Activated T-helper 2 cell treated with anti-CD3 and anti-CD28 coated beads, Interferon-gamma antibody, Interleukin-2, Interleukin-4, amounts not matched to agents 10 μg/mL and 5 μg/mL and 100 μg/mL, durations not matched to agents 14 hours and 24 hours and 36 hours (primary cell): ENCODE measurements around the gene ASB12. TPM values are rescaled to one million over a fixed set of nuclear protein-coding genes. Genes with fewer than 3 reads are reported as not detected.
"Not testable (repeated sequence)": the region's sequence is repeated elsewhere in the genome, so short reads cannot be mapped to it uniquely, and the experiment has no call there.

ENCODE experiments used
- DNase-seq: peaks from one replicate; pipeline ENCODE4 v3.0.0; 2021; ENCODE audit warnings: low spot score
- H3K27ac Mint-ChIP-seq: one replicate; pipeline ENCODE4 v1.8.0; 2021; ENCODE audit warnings: mixed read lengths
- H3K27me3 Mint-ChIP-seq: one replicate; pipeline ENCODE4 v1.8.0; 2021; ENCODE audit warnings: low read depth, mixed read lengths
- H3K36me3 Mint-ChIP-seq: one replicate; pipeline ENCODE4 v1.8.0; 2021; ENCODE audit warnings: low read depth, mixed read lengths
- H3K4me1 Mint-ChIP-seq: one replicate; pipeline ENCODE4 v1.8.0; 2021; ENCODE audit warnings: low read depth, mixed read lengths
- H3K4me3 Mint-ChIP-seq: one replicate; pipeline ENCODE4 v1.8.0; 2021; ENCODE audit warnings: low read depth, mild to moderate bottlenecking, moderate library complexity, mixed read lengths
- H3K9me3 Mint-ChIP-seq: one replicate; pipeline ENCODE4 v1.8.0; 2021; ENCODE audit warnings: mixed read lengths
- intact Hi-C: fragments of 100-400 bp; cut with micrococcal nuclease; formaldehyde crosslinking; loops from one replicate; pipeline ENCODE4 v1.15.1; 2023
- total RNA-seq: library from RNA; stranded (reverse); gene quantifications from 2 replicates; pipeline ENCODE4 v1.2.3, GENCODE V29; 2022

The ASB12 gene, protein sequence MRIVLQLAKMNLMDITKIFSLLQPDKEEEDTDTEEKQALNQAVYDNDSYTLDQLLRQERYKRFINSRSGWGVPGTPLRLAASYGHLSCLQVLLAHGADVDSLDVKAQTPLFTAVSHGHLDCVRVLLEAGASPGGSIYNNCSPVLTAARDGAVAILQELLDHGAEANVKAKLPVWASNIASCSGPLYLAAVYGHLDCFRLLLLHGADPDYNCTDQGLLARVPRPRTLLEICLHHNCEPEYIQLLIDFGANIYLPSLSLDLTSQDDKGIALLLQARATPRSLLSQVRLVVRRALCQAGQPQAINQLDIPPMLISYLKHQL
- not detected in 2 replicates for total RNA-seq

DNA sequence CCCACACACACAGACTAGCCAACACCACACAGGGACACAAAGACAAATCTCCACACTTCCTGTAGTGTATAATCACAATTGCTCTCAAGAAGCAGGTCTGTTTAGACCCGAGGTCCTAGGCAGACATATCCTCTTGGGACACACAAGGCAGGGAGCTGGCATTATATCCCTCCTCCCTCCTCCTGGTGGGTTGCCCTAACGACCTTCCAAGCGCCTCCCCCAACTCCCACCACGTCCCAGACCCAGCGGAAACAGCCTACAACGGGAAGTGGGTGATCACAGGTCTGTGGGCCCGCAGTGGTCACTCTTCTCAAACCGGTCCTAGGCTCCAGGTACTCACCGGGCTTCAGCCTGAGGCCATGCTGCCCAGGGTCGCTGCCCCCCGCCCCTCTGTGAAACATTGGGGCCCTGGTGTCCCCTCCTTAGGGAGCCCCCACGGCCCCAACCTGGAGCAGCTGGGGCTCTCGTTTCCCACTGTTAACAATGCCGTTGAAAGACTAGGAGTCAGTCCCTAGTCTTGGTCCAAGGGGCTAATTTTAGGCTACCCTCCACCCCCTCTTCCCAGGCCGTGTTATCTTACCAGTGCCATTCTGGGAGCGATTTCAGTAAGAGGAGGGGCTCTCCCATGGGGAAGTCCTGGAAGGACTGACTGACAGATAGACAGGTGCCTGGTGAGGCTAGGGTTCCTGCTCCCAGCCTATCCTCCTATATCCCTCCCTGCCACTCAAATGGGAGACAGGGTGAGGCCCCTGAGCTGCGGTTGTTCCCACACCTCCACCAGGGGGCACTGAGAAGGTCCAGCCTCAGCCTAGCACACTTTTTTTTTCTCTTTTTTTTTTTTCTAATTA is at the start of gene ASB12:
ASB12 (minus strand) TSS at position 485 of the 848 bp plus-strand sequence. CDS start 4,957 bp downstream, outside the sequence.
- Mint-ChIP-seq H3K4me1 (no peaks in the 10 kb centered on the region), H3K9me3 (no peaks in the 10 kb centered on the region), H3K27me3 (no peaks in the 10 kb centered on the region), H3K36me3 (no peaks in the 10 kb centered on the region), H3K4me3 (no peak within 1 kb of the TSS), H3K27ac (no peak within 1 kb of the TSS)
- DNase-seq: no peak
- intact Hi-C loops: no loop called here

DNA sequence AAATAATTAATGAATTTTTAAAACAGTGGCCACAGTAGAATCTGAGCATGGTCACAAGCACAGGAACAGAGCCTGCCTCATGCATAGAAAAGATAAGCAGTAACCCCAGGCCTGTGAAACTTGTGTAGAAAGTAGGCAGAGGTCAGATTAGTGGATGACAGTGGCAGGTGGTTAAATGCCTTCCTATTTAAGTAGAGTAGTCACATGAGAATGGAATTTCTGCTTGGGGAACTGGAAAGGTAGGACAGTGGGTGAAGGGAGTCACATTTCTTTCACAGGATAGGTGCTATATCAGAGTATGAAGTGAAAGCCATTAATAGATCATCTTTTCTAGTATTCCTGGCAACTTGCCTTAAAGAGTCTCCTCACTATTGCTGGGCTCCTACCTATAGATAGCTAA is 34.9 kb upstream of the ASB12 start:
- Mint-ChIP-seq H3K4me3 (no peak overlapping the region), H3K27me3 (no peaks in the 10 kb centered on the region), H3K4me1 (no peaks in the 10 kb centered on the region), H3K9me3 (no peaks in the 10 kb centered on the region), H3K27ac (no peak overlapping the region), H3K36me3 (peaks cover 5% of the 10 kb centered on the region)
- no peak for DNase-seq
- intact Hi-C loops: no loop called here

DNA sequence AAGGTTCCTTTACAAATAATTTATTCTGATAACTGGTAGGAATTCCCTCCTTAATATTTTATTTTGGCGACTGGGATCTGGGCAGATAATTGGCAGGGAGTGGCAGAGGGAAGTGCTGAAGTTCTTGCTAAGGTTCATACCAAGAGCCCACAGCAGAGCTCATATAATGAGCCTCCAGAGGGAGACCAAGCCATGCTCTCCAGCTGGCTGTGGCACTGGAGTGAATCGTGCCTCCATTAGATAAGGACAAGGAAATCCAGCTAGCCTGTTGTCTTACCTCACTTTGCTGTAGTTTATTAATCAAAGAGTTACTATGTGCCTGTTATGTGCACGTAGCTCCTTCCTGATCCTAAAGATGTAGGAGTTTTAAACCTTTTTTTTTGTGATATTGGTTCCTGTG is 1.3 kb downstream of the ASB12 start:
- intact Hi-C loops: no loop called here
- Mint-ChIP-seq H3K4me1 (no peaks in the 10 kb centered on the region), H3K9me3 (no peaks in the 10 kb centered on the region), H3K4me3 (no peak overlapping the region), H3K36me3 (no peaks in the 10 kb centered on the region), H3K27me3 (no peaks in the 10 kb centered on the region), H3K27ac (no peak overlapping the region)
- DNase-seq: no peak

DNA sequence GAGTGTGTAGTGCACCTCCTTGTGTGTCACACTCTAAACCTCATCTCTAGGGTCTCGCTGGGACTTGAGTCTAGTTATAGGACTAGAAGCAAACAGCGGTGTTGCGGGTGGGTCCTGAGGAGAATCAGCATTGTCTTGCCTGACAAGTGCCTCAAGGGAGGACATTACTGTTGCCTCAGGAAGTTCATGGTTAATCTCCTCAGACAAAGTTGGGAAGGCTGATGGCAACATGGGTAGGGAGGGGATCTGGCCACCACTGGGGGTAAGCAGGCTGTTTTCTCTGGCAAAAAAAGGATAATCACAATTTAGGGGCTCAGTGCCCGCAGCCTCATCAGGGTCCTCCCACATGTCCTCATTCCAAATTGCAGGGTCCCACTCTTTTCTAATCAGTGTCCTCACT is 12.4 kb downstream of the ASB12 start:
- Mint-ChIP-seq H3K9me3 (no peaks in the 10 kb centered on the region), H3K4me1 (no peaks in the 10 kb centered on the region), H3K4me3 (no peak overlapping the region), H3K27ac (no peak overlapping the region), H3K27me3 (no peaks in the 10 kb centered on the region), H3K36me3 (no peaks in the 10 kb centered on the region)
- intact Hi-C loops: no loop called here
- no peak for DNase-seq

DNA sequence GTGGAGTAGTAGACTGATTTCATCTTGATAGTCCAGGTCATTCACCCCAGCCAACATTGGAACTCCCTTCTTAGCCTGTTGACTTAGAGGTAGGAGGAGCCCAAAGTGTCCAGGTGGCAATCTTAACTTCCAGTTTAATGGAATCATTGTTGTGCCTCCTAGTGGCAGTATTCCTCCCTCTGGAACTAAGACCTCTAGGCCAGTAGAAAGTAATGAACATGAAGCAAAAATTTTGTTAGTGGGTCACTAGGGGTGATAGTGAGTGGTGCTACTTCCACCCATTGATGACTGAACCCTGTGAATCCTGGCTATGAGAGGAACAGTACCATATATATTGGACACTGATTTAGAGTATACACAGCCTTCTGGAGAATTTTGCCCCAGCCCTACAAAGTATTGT is 16.4 kb downstream of the ASB12 start:
- DNase-seq, H3K27ac Mint-ChIP-seq, H3K4me3 Mint-ChIP-seq, H3K27me3 Mint-ChIP-seq, H3K36me3 Mint-ChIP-seq, H3K9me3 Mint-ChIP-seq, H3K4me1 Mint-ChIP-seq, intact Hi-C loops: not testable (repeated sequence)

DNA sequence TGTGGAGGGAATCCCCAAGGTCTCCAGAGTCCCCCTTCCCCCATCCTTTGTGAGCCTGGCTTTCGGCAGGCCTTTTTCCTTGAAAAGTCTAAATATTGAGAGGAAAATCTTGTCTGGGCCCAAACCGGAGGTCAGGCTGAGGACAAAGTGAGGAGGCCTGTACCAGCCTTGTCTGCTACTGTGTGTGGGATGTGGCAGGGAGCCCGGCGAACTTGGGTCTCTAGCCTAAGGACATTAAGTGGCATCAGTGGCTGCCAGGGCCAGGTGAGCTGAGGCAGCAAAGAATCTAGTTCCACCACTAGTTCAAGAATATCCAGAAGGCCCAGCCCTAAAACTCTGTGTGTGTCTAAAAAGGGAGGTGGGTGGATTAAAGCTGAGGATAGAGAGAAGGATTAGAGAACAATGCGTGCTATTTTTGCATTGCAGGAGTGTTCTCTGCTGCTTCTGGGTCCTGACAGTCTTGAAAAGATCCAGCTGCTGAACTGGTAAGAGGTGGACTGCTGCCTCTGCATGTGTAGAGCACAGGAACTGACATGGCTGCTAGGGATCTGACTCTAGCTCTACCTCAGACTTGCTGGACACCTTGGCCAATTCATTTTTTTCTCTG is 23.7 kb downstream of the ASB12 start:
- Mint-ChIP-seq H3K27ac (peak overlapping the region; percentile 91), H3K4me1 (peaks cover 7% of the 10 kb centered on the region), H3K4me3 (peak overlapping the region; percentile 87), H3K27me3 (no peaks in the 10 kb centered on the region), H3K36me3 (no peaks in the 10 kb centered on the region), H3K9me3 (no peaks in the 10 kb centered on the region)
- intact Hi-C loops: loop anchor here (5.0 to 10.0 kb wide), 3 partner anchors 191 to 1328 kb away; partner anchors contain the start of genes LAS1L, MTMR8 and ZC4H2
- DNase-seq: no peak

DNA sequence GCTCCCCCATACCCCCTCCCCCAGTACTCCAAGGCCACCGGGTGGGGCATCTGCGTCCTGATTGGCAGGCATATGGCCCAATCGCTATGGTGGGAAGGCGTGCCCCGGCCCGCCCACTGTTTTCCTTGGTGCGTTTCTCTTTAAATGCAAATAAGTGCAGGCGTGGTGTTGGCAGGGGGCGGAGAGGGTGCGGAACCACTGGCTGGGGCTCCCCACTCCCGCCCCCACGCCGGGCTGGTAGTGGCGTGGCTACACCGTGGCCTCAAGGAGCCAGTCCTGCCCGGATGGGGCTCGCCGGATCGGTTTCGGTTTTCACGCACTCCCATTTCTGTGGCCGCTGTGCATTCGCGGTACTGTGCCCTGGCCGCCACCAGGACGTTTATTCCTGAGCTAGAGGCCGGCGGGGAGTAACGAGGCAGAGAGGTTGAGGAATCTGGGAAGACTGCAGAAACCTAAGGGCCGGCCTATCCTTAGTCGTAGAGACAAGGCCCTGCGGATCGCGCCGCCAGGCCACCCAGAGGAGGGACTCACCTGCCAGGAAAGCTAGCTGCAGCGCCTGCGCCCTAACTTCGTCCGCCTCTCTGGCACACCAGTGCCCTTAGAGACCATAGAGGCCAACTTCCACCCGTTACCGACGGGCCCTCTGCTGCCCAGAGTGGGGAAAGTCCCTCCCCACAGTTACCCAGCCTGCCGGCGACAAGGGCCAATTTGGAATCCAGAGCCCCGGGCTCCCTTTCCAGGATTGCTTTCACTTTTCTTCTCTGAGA is 24.5 kb downstream of the ASB12 start:
- Mint-ChIP-seq H3K27ac (peak overlapping the region; percentile 91), H3K27me3 (no peaks in the 10 kb centered on the region), H3K36me3 (no peaks in the 10 kb centered on the region), H3K4me1 (peaks cover 8% of the 10 kb centered on the region), H3K9me3 (no peaks in the 10 kb centered on the region), H3K4me3 (peak overlapping the region; percentile 87)
- peak; percentile 84 for DNase-seq
- intact Hi-C loops: loop anchor here (1.0 to 10.0 kb wide), 4 partner anchors 191 to 1329 kb away; partner anchors contain the start of genes LAS1L, MTMR8 and ZC4H2

DNA sequence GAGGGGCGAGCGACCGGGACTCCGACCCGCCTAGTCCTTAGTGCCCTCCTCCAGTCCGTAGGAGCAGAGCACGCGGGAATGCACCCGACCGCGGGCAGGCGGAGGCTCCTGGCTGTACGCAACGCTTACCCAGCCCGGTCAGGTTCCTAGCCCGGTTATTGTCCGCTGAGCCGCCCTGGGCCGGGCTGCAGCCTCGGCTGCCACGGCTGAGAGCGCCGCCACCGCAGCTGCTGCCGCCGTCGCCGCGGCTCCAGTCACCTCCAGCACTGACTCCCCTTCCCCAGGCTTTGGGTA is 25.0 kb downstream of the ASB12 start, which contains the start of gene AMER1:
AMER1 (minus strand) TSS at position 268 of the 294 bp plus-strand sequence. CDS start 12,422 bp downstream, outside the sequence.
- intact Hi-C loops: loop anchor here (1.0 to 10.0 kb wide), 4 partner anchors 192 to 1329 kb away; partner anchors contain the start of genes LAS1L, MTMR8 and ZC4H2
- peak within 1 kb of the TSS; percentile 87 for H3K4me3 Mint-ChIP-seq
- H3K36me3 Mint-ChIP-seq: no peaks in the 10 kb centered on the region
- no peak for DNase-seq
- peak within 1 kb of the TSS; percentile 91 for H3K27ac Mint-ChIP-seq
- no peaks in the 10 kb centered on the region for H3K27me3 Mint-ChIP-seq
- no peaks in the 10 kb centered on the region for H3K9me3 Mint-ChIP-seq
- peaks cover 8% of the 10 kb centered on the region for H3K4me1 Mint-ChIP-seq

DNA sequence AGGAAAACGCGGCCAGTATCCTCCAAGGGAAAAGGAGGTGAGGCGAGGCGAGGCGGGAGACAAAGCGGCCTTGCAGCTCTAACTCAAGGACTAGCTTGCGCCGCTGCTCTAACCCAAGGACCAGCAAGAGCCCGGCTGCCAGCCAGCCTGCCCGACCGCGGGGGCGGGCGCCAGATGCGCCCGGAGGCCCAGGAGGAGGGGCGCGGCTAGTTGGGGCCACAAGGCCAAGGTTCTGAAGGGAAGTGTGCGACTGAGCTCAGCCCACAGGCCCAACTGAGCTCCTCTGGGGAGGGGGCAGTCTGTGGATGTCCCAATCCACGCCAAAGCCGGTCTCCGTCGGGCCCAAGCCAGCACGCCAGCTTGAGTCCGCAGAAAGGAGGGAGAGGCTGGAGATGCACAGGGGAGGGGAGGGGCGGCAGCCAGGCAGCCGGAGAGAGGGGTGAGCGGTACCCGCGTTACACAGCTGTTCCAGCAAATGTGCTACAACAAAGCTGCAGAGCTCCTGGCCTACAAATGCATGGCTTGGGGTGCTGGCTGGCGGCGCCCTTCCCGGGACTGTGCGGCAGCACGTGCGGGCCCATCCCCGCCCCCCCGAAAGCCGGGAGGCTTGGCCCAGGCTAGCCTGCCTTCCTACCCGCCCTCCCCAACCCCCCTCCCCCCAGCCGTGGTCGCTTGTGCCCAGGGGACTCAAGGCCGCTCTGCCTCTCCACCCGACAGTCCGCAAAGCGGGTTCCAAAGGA is 25.5 kb downstream of the ASB12 start:
- H3K27ac Mint-ChIP-seq: peak overlapping the region; percentile 33
- peak overlapping the region; percentile 87 for H3K4me3 Mint-ChIP-seq

DNA sequence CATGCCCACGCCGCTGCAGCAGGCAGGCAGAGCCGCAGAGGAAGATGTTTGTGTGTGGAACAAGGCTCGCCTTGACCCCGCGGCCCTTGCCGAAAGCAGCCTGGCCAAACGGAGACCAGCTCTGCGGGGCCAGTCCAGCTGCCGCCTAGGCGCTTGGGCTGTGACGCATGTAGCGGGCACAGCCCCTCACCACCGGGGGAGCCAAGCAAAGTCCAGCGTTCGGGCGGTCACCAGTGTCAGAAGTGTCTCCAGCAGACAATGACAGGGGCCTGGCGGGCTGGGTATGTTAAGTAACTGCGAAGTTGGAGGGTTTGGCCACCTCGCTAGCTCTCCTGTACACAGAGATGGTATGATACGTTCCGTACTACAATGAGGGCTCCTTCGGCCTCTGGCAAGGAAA is 26.2 kb downstream of the ASB12 start:
- intact Hi-C loops: loop anchor here (10.0 kb wide), 1 partner anchor 1331 kb away; the partner anchor contains the start of gene LAS1L
- Mint-ChIP-seq H3K4me3 (peak overlapping the region; percentile 80), H3K9me3 (no peaks in the 10 kb centered on the region), H3K27ac (no peak overlapping the region), H3K27me3 (no peaks in the 10 kb centered on the region), H3K4me1 (peaks cover 8% of the 10 kb centered on the region), H3K36me3 (no peaks in the 10 kb centered on the region)
- DNase-seq: no peak

More for the DNA sequence above, 25.5 kb downstream of the ASB12 start:
- Mint-ChIP-seq H3K4me1 (peaks cover 8% of the 10 kb centered on the region), H3K9me3 (no peaks in the 10 kb centered on the region), H3K36me3 (no peaks in the 10 kb centered on the region), H3K27me3 (no peaks in the 10 kb centered on the region)
- intact Hi-C loops: loop anchor here (1.0 to 10.0 kb wide), 4 partner anchors 192 to 1330 kb away; partner anchors contain the start of genes LAS1L, MTMR8 and ZC4H2
- DNase-seq: peak; percentile 8

DNA sequence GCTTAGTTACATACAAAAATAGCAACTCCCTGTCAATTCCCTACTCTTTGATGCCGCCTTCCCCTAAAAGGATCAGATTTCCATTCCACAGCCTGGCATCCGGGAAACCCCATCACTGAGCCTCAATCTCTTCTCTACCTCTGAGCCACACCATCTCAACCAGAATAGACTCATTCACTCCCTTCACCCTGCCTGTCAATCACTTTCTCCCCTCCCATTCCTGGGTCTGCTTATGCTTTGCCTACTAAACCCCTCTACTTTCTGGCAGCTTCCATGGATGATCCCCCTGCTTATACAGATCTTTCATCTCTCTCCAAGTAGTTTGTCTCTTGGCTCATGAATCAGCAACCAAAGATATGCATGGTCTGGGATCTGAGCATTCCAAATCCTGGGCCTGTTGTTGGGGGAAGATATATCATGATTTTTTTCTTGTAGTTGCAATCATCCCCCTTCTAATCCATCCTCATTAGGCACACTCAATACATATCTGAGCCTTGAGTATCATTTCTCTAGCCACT is 27.5 kb downstream of the ASB12 start:
- Mint-ChIP-seq H3K4me1 (peaks cover 8% of the 10 kb centered on the region), H3K27me3 (no peaks in the 10 kb centered on the region), H3K27ac (no peak overlapping the region), H3K4me3 (no peak overlapping the region), H3K36me3 (no peaks in the 10 kb centered on the region), H3K9me3 (no peaks in the 10 kb centered on the region)
- intact Hi-C loops: loop anchor here (10.0 kb wide), 1 partner anchor 1332 kb away; the partner anchor contains the start of gene LAS1L
- no peak for DNase-seq
